NCI-H2227 treated with DMSO at 0.1 percent for 48 hours (cell line): ENCODE results near the gene BOD1L1.

Experiments used
- DNase-seq: peaks from one replicate; lab custom pipeline; 2025; lab: John Stamatoyannopoulos, UW

The BOD1L1 gene

DNA sequence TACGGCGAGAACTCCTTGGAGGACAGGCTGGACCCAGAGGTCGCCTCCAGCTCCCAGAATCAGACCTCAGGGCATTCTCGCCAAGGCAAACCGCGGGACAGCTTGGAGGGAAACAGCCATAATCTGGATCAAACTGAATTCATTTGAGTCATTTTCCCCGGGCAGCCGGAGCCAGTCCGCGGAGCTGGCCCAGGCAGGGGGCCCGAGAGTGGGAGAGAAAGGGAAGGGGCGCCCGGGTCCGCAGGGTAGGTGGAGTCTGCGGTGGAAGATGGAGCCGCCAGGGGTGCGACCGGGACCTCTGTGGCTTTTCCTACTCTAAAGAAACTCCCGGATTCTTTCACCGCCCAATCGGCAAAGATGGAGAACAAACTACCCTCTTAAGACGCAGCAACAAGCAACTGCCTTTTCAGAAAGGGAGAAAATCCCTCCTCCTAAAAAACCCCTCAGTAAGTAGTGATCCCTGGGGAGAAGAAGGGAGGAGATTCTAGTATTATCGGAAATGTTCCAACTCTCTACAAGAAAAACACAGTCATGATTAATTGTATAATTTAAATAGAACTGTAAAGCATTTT lies 88.4 kb downstream of the BOD1L1 start:
- no peak for DNase-seq

DNA sequence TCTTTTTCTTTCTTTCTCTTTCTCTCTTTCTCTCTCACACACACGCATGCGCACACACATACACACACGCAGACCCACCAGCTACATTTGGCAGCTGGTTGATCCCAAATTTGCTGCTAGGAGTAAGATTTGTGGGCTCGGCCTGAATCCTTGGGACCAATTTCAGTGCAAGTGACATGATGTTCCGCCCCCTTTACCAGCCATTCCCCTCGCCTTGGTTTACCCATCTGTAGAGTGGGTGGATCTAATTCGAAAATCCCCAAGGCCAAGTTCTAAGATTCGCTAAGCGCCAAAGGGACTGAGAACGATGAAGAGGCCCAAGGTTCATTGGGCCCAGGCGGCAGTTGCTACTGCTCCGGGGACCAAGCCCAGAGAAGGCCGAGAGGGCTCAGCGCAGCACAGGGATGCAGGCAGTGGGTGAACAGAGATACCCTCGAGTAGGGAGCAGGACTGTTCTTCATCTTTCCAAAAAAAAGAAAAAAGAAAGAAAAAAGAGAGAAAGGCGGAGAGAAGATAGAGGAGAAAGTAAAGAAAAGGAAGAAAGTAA lies 89.0 kb downstream of the BOD1L1 start:
- no peak for DNase-seq

DNA sequence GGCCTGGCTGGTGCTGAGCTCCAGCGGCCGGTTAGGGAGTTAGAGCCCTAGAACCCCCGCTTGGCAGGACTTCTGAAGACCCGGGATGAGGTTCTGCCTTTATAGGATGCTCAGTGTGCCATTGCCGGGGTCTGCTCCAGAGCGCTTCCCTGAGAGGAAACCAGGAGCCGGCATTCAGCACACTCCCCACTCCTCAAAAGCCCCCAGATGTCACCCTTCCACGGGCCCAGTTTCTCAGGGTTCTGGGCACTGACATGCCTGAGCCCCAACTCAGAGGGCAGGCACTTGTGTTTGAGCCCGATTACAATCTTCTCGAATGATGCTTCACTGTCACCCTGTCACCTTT lies 89.7 kb downstream of the BOD1L1 start:
- DNase-seq = no peak

- DNase-seq = no peak
Observed at GRCh38 chr4:13537011-13537831, 90.3 kb downstream of the BOD1L1 start.

GRCh38 chr4:13536607-13537006 lies 90.9 kb downstream of the BOD1L1 start:
- DNase-seq = no peak

DNA sequence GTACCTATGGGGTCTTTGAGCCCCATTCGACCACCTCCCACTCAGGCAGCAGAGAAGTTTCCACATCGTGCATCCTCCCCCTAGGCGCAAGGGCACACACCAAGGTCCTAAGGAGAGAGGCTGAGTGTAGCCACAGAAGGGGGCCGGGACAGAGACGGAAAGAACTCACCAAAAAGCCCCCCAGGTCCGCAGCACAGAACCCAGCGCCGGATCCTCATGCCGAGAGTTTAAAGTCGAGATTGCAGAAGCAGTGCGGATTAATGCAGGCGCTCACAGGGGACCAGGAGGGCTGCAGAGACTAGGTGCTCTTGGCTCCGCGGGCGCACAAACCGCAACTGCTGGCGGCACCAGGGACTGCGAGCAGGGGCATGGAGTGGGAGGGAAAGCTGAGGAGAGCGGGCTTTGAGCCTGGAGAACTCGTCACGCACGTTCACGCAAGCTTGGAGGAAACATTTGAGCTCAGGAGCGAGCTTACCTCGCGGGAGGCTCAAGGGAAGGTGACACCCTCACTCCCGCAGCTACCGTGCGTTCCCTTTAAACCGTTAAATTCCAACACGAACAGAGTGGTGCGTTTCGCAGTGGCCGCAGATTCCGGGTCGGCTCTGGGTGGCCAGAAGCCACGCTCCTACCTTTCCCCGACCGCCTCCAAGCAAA lies 91.7 kb downstream of the BOD1L1 start:
- DNase-seq = no peak

- no peak for DNase-seq
Observed at GRCh38 chr4:13535118-13535517, 92.4 kb downstream of the BOD1L1 start.

DNA sequence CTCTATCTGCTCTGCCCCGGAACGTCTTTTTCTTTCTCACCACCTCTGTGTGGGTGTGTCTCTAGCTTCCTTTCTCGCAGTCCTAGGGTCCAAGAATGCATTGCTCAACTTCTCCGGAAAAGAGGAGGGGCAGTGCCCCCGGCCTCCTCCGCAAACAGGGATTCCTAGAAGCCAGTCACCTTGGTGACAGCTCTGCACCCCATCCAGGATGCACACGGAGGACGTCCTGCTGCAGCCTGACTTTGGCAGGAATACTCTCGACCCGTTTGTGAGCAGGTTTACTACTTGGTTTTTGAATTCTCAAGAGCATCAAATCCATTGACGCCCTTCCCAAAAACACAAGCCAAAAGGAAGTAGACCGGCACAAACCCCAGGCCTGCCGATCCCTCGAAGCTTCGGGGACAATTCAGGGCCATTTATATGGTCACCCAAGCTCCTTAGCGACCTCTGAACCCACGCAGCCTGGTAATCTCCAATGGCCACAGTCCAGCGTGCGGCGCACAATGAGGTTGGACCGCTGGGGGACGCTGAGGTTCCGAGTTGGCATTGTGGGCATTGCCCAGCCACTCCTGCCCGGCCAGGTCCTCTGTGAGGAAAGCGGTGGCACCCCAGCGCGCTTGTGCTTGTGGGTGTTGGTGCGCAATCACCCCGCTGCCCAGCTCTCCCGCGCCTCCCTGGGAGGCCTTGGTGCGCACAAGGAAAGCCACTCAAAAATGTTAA lies 93.0 kb downstream of the BOD1L1 start:
- no peak for DNase-seq

DNA sequence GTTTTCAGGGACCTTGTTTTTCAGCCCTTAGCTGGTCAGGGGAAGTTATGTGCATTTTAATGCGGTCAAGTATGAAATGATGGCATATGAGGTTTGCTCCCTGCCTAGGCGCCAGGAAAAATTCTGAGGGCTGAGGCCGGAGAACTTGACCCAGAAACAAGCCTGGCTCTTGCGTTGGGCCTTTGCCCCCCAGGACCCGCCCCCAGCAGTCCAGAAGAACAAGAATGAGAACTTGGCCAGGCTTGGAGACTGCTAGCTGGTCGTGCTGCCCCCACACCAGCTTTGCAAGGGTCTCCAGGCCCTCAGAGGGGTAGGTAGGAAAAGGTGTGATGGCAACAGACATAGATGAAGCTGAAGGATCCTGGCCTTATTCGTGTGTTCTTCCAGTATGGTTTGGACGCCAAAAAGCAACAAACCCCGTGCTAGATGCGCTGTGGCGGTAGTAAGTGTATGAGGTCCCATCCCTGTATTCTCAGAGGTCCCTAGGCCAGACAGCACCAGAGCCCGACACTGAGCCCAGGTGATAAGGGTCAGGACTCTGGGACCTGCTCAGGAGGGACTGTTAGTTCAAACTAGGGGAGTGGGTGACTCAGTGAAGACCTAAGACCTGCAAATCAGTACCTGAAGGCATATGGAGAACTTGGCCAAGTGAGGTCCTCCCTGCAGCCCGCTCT lies 93.7 kb downstream of the BOD1L1 start:
- no peak for DNase-seq

GRCh38 chr4:13531625-13531998 lies 95.9 kb downstream of the BOD1L1 start:
- no peak for DNase-seq

- no peak for DNase-seq
Observed at GRCh38 chr4:13530823-13531624, 96.5 kb downstream of the BOD1L1 start.

DNA sequence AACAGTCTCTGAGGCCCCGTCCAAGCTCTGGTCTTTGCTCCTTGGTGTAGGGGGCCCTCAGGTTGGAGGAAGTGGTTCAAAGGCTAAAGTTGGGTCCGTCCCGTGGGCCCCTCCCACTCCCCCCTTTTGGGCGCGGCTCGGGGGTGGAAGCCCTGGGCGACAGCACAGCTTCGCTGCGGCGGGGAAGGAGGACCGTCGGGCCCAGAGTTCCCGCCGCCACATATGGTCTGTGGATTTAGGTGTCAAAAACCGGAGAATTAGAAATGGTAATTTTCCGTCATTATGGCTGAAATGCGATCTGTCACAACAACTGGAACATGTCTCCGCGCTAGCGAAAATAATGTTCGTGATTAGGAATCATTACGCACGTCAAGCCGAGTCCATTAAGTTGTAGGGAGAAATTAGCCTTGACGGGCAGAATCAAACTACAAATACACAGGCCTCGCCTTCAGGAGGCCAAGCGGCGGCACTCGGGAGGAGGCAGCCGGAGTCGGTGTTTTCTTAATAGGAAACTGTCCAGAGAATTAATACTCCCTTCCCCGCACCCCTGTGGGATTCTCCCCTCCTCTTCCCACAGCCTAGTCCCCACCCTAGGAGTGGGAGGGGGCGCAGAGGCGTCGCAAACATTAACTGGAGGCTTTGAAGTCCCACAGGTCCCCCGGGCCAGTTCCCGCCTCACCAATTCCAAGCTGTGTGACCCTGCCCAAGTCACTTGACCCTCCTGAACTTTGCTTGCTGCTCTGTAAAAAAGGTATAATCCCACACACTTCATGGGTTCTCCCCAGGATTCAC lies 98.2 kb downstream of the BOD1L1 start:
- DNase-seq = no peak

GRCh38 chr4:13528821-13529127 lies 98.8 kb downstream of the BOD1L1 start:
- no peak for DNase-seq

DNA sequence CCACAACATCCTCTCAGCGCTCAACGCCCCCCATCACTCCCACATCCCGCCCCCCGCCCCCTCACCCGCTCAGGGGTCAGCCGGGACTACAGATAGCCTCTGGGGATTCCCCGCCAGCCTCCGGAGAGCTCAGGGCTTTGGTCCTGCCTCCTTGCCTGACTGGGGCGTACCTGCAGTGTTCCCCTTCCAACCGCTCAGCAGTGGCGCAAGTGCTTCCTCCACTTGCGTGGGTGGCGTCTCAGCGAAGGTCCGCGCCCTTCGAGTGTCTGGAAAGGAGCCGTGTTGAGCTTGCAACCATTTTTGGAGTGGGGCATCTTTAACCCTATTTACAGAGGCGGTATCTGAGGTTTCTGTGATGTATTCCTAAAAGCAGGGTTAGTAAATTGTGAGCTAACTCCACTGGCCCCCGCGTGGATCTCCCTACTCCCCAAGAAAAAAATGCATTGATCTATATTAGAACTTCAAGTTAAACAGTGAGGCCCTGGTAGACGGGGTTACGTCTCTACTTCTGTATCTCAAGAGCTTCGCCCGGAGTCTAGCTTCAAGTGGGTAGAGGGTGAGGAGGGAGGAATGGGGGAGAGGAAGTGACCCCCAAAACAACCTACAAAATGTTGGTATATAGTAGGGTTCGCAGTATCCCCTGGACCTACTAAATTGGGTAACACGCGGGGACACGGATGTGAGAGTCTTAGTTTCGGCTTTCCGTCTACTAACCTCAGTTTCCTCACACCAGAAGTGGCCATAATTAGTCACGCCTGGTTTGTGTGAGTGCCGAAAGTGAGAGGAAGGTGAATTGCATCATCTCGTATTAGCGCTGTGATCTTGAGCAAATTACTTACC lies 99.3 kb downstream of the BOD1L1 start:
- no peak for DNase-seq

- no peak for DNase-seq
Observed at GRCh38 chr4:13527192-13527980, 100.1 kb downstream of the BOD1L1 start.

DNA sequence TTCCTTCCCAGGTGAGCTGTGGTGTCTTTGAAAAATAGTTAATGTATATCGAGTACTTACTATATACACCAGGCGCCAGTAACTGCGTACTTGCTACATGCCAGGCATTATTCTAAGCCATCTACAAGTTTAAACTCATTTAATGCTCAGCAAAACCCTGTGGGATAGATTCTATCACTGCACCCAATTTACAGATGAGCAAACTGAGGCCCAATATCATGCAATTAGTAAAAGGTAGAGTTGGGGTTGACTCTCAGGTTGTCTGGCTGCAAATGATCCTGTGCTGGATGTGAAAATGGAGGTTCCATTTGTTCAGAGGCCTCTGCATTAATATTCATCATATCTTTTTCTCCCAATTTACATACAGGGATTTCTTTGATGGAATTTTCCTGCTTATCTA lies 100.9 kb downstream of the BOD1L1 start:
- DNase-seq = no peak

- no peak for DNase-seq
Observed at GRCh38 chr4:13525606-13526281, 101.8 kb downstream of the BOD1L1 start.
